ENCODE data around the gene PTPRS.
"Not testable (repeated sequence)": the region's sequence is repeated elsewhere in the genome, so short reads cannot be mapped to it uniquely, and the experiment has no call there.

The PTPRS gene

DNA sequence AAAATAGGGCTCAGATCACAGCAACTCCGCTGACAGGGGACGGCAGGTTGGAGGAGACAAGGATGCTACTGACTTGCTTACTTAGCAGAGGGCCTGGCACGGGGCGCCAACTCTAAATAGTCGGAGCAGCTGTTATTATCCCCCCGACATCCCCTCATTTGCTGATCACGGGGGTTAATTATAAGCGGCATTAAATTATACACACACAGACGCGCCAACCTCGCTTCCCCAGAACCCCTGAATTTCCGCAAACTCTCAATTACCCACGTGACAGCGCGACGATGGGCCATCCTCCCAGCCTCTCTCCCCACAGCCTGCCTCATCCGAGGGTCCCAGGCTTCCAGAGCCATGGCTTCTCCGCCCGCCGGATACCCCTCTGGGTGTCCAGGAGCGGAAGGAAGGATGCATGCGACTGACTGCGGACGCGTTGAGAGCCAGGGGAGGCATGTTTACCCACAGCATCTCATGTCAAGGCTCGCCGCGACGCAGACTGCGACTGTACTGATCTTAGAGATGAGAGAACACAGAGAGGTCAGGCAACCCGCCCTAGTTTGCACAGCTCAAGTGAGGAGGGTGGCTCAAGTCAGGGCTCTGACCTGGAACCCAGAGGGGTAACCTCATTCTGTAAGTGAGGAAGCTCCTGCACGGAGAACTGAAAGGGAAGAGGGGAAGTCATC, 5.7 kb downstream of the PTPRS start:
- H3K4me1 ChIP-seq (ENCODE audit: insufficient read depth, low read length), result peaks cover 29% of the 10 kb centered on the region
- H2AFZ ChIP-seq (ENCODE audit: low read depth, low read length), result no peak overlapping the region
- H3K36me3 ChIP-seq (ENCODE audit: insufficient read depth, low read length), result peaks cover 31% of the 10 kb centered on the region
- H3K27me3 ChIP-seq (ENCODE audit: insufficient read depth, low read length), result no peaks in the 10 kb centered on the region
- no peaks in the 10 kb centered on the region for H3K9me3 ChIP-seq (ENCODE audit: low read length)
- no peak overlapping the region for H3K4me3 ChIP-seq (ENCODE audit: low read length)

DNA sequence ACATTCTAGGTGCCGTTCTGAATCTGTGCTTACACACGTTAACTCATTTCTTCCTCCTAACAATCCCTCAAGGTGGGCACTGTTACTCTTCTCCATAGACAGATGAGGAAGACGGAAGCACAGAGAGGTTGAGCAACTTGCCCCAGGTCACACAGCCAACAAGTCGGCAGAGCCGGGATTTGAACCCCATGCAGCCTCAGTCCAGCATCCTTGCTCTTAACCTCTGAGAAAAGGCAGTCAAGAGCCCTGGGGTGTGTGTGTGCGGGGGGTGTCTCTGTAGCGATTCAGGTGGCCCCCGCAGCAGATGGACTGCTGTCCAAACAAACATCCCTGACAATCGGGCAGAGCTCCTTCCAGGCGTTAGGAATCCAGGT, 6.3 kb downstream of the PTPRS start:
- Histone ChIP-seq H3K36me3 (ENCODE audit: insufficient read depth, low read length) (peaks cover 31% of the 10 kb centered on the region), H3K4me1 (ENCODE audit: insufficient read depth, low read length) (peaks cover 27% of the 10 kb centered on the region), H3K9me3 (ENCODE audit: low read length) (no peaks in the 10 kb centered on the region), H3K4me3 (ENCODE audit: low read length) (no peak overlapping the region), H3K27me3 (ENCODE audit: insufficient read depth, low read length) (no peaks in the 10 kb centered on the region), H2AFZ (ENCODE audit: low read depth, low read length) (no peak overlapping the region)

- Histone ChIP-seq H3K27me3 (ENCODE audit: insufficient read depth, low read length) (no peaks in the 10 kb centered on the region), H3K9me3 (ENCODE audit: low read length) (no peaks in the 10 kb centered on the region), H2AFZ (ENCODE audit: low read depth, low read length) (no peak overlapping the region), H3K4me1 (ENCODE audit: insufficient read depth, low read length) (peaks cover 22% of the 10 kb centered on the region), H3K4me3 (ENCODE audit: low read length) (no peak overlapping the region), H3K36me3 (ENCODE audit: insufficient read depth, low read length) (peaks cover 35% of the 10 kb centered on the region)
These were observed 6.8 kb downstream of the PTPRS start for GRCh38 chr19:5333581-5334365.

DNA sequence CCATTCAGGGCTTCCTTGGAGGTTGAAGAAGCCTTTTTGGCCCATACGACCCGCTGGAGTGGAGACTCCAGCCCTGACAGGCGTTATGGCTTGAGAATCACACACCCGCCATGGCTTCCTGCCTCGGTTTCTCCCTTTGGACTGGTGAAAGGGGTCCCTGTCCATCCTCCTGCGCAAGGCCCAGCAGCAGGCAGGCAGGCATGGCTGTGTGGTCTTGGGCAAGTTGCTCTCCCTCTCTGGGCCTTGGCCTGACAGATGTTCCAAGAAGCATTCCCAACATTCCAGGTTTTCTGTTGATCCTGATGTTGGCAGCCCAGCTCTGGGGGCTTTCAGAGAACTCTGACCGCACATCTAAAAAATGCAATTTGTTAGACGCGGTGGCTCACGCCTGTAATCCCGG, 8.1 kb downstream of the PTPRS start:
- H2AFZ ChIP-seq (ENCODE audit: low read depth, low read length), result no peak overlapping the region
- H3K36me3 ChIP-seq (ENCODE audit: insufficient read depth, low read length), result peaks cover 40% of the 10 kb centered on the region
- peaks cover 12% of the 10 kb centered on the region for H3K4me1 ChIP-seq (ENCODE audit: insufficient read depth, low read length)
- no peaks in the 10 kb centered on the region for H3K9me3 ChIP-seq (ENCODE audit: low read length)
- no peak overlapping the region for H3K4me3 ChIP-seq (ENCODE audit: low read length)
- H3K27me3 ChIP-seq (ENCODE audit: insufficient read depth, low read length), result no peaks in the 10 kb centered on the region

- Histone ChIP-seq H3K9me3 (ENCODE audit: low read length) (no peaks in the 10 kb centered on the region), H3K36me3 (ENCODE audit: insufficient read depth, low read length) (peaks cover 40% of the 10 kb centered on the region), H3K27me3 (ENCODE audit: insufficient read depth, low read length) (no peaks in the 10 kb centered on the region), H2AFZ (ENCODE audit: low read depth, low read length) (no peak overlapping the region), H3K4me3 (ENCODE audit: low read length) (no peak overlapping the region), H3K4me1 (ENCODE audit: insufficient read depth, low read length) (peaks cover 8% of the 10 kb centered on the region)
These were observed 8.8 kb downstream of the PTPRS start for GRCh38 chr19:5331790-5332189.

- Histone ChIP-seq H3K27me3 (ENCODE audit: insufficient read depth, low read length) (no peaks in the 10 kb centered on the region), H3K4me1 (ENCODE audit: insufficient read depth, low read length) (no peaks in the 10 kb centered on the region), H3K36me3 (ENCODE audit: insufficient read depth, low read length) (peaks cover 36% of the 10 kb centered on the region), H2AFZ (ENCODE audit: low read depth, low read length) (no peak overlapping the region), H3K9me3 (ENCODE audit: low read length) (no peaks in the 10 kb centered on the region), H3K4me3 (ENCODE audit: low read length) (no peak overlapping the region)
These were observed 10.3 kb downstream of the PTPRS start for GRCh38 chr19:5330307-5330720.

DNA sequence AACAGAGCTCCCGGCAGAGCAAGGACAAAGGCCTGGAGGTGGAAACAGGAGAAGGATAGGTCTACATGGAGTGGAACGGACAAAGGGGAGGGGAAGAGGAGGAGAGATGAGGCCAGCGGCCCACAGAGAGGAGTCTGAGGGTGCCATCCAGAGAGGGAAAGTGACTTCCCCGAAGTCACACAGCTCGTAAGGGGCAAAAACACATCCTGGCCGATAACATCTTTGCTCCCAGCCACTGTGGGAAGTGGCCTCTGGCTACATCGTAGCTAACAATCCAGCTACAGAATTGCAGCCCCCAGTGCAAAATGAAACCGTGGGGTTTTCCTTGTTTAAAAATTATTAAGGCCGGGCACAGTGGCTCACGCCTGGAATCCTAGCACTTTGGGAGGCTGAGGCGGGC, 11.5 kb downstream of the PTPRS start:
- H2AFZ ChIP-seq (ENCODE audit: low read depth, low read length), result no peak overlapping the region
- no peaks in the 10 kb centered on the region for H3K4me1 ChIP-seq (ENCODE audit: insufficient read depth, low read length)
- H3K36me3 ChIP-seq (ENCODE audit: insufficient read depth, low read length), result peaks cover 32% of the 10 kb centered on the region
- H3K27me3 ChIP-seq (ENCODE audit: insufficient read depth, low read length), result no peaks in the 10 kb centered on the region
- no peaks in the 10 kb centered on the region for H3K9me3 ChIP-seq (ENCODE audit: low read length)
- H3K4me3 ChIP-seq (ENCODE audit: low read length), result no peak overlapping the region

- H3K36me3 ChIP-seq (ENCODE audit: insufficient read depth, low read length), result peaks cover 29% of the 10 kb centered on the region
- not testable (repeated sequence) for H3K27me3 ChIP-seq (ENCODE audit: insufficient read depth, low read length); H2AFZ ChIP-seq (ENCODE audit: low read depth, low read length); H3K4me1 ChIP-seq (ENCODE audit: insufficient read depth, low read length); H3K9me3 ChIP-seq (ENCODE audit: low read length); H3K4me3 ChIP-seq (ENCODE audit: low read length)
These were observed 12.2 kb downstream of the PTPRS start for GRCh38 chr19:5328407-5328806.

DNA sequence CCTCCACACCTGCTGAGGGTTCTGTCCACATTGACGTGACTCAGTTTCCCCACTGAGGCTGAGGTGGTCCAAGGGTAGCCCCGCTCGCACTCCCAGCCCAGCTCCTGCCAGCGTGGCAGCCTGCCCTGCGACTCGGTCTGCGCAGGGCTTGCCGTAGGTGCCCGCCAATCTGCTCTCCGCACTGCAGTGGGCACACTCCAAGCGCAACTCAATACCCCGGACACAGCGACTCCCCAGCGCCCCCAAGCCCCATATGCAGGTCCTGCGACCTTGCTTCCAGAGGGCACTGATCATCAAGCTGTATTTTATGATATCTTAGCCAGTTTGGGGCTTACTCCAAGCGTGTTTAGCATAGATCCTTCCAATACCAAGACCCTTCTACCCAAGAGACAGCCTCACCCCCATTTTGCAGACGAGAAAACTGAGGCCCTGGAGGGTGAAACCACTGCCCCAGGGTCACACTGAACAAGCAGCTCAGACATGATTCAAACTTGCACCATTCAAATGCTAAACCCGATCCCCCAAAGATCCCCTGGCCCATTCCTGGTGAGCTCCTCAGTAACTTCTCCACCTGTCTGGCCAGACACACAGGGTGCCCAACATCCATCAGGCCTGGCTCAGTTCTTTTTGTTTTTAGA, 13.5 kb downstream of the PTPRS start:
- peaks cover 23% of the 10 kb centered on the region for H3K36me3 ChIP-seq (ENCODE audit: insufficient read depth, low read length)
- H3K9me3 ChIP-seq (ENCODE audit: low read length), result no peaks in the 10 kb centered on the region
- no peaks in the 10 kb centered on the region for H3K4me1 ChIP-seq (ENCODE audit: insufficient read depth, low read length)
- H2AFZ ChIP-seq (ENCODE audit: low read depth, low read length), result no peak overlapping the region
- no peaks in the 10 kb centered on the region for H3K27me3 ChIP-seq (ENCODE audit: insufficient read depth, low read length)
- H3K4me3 ChIP-seq (ENCODE audit: low read length), result no peak overlapping the region

DNA sequence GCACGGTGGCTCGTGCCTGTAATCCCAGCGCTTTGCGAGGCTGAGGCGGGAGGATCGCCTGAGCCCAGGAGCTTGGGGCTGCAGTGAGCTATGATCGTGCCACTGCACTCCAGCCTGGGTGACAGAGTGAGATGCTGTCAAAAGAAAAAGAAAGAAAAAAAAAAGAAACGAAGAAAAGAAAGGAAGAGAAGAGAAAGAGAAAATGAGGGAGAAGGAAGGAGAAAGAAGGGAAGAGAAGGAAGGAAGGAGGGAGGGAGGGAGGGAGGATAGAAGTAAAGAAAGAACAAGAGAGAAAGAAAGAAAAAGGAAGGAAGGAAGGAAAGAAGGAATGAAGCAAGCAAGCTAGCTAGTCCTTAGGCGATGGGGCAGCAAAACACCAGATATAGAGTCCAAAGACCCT, 14.1 kb downstream of the PTPRS start:
- no peak overlapping the region for H3K4me3 ChIP-seq (ENCODE audit: low read length)
- no peaks in the 10 kb centered on the region for H3K9me3 ChIP-seq (ENCODE audit: low read length)
- H3K36me3 ChIP-seq (ENCODE audit: insufficient read depth, low read length), result peaks cover 23% of the 10 kb centered on the region
- H2AFZ ChIP-seq (ENCODE audit: low read depth, low read length), result no peak overlapping the region
- H3K4me1 ChIP-seq (ENCODE audit: insufficient read depth, low read length), result no peaks in the 10 kb centered on the region
- no peaks in the 10 kb centered on the region for H3K27me3 ChIP-seq (ENCODE audit: insufficient read depth, low read length)

GRCh38 chr19:5324947-5325346, 15.7 kb downstream of the PTPRS start:
- no peak overlapping the region for H2AFZ ChIP-seq (ENCODE audit: low read depth, low read length)
- no peak overlapping the region for H3K4me3 ChIP-seq (ENCODE audit: low read length)
- peaks cover 19% of the 10 kb centered on the region for H3K36me3 ChIP-seq (ENCODE audit: insufficient read depth, low read length)
- no peaks in the 10 kb centered on the region for H3K4me1 ChIP-seq (ENCODE audit: insufficient read depth, low read length)
- H3K27me3 ChIP-seq (ENCODE audit: insufficient read depth, low read length), result no peaks in the 10 kb centered on the region
- H3K9me3 ChIP-seq (ENCODE audit: low read length), result no peaks in the 10 kb centered on the region

GRCh38 chr19:5323475-5323811, 17.2 kb downstream of the PTPRS start:
- no peaks in the 10 kb centered on the region for H3K4me1 ChIP-seq (ENCODE audit: insufficient read depth, low read length)
- H3K4me3 ChIP-seq (ENCODE audit: low read length), result no peak overlapping the region
- H3K36me3 ChIP-seq (ENCODE audit: insufficient read depth, low read length), result peaks cover 12% of the 10 kb centered on the region
- H3K27me3 ChIP-seq (ENCODE audit: insufficient read depth, low read length), result no peaks in the 10 kb centered on the region
- H3K9me3 ChIP-seq (ENCODE audit: low read length), result no peaks in the 10 kb centered on the region
- H2AFZ ChIP-seq (ENCODE audit: low read depth, low read length), result no peak overlapping the region

DNA sequence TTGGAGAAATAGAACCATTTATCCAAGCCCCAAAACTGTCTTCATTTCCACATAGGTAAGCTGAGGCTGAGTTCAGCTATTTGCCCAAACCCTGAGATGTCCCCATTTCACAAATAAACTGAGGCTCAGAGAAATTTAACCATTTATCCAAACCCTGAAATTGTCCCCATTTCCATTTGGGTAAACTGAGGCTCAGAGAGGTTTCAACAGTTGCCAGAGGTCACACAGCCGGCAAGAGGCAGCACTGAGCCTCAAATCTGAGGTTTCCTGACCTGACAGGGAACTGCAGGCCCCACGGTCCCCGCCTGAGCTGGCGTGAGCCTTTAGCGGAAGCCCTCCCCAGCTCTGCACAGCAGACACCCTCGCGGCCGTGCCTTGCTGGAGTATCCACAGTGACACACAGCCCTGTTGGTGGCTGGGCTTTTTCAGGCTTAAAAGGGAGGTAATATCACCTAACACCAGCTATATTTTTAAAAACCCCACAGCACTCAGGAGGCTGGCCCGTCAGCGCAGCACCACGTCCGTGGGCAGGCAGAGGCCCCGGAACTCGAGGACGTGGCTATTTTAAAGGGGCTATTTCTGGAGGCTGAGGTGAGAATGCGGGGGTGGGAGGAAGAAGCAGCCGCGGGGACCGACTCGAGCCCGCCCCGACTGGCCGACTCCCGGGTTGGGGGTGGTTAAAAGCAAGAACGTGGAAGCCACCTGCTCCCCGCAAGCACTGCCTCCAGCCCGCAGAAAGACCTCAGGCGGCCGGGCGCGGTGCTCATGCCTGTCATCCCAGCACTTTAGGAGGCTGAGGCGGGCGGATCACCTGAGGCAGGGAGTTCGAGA, 18.5 kb downstream of the PTPRS start:
- H3K9me3 ChIP-seq (ENCODE audit: low read length), result no peaks in the 10 kb centered on the region
- peaks cover 8% of the 10 kb centered on the region for H3K36me3 ChIP-seq (ENCODE audit: insufficient read depth, low read length)
- H2AFZ ChIP-seq (ENCODE audit: low read depth, low read length), result no peak overlapping the region
- H3K4me1 ChIP-seq (ENCODE audit: insufficient read depth, low read length), result no peaks in the 10 kb centered on the region
- H3K4me3 ChIP-seq (ENCODE audit: low read length), result no peak overlapping the region
- no peaks in the 10 kb centered on the region for H3K27me3 ChIP-seq (ENCODE audit: insufficient read depth, low read length)
